Right lobe of liver (tissue), 6 donors: ENCODE results near the gene TMEM247. TPM values are rescaled to one million over a fixed set of nuclear protein-coding genes. Genes with fewer than 3 reads are reported as not detected.

ENCODE experiments used
- ATAC-seq, 4 donors: fragments of 200-7000 bp; cut with Tn5 transposase; one replicate each; pipeline ENCODE4 v1.9.1; 2020; ENCODE audit warnings: mild to moderate bottlenecking in 4 of 4, moderate library complexity in 4 of 4
- DNase-seq, 3 donors: peaks; one replicate each; pipeline ENCODE4 v3.0.0-alpha.2; 2020
- H3K27ac ChIP-seq, 3 donors: fragments of 200-600 bp; one replicate each; pipeline ENCODE4 v1.8.0; 2022
- H3K27me3 ChIP-seq, 2 donors: fragments of 200-600 bp; one replicate each; pipeline ENCODE4 v1.8.0; 2022
- H3K36me3 ChIP-seq, 4 donors: fragments of 200-600 bp; sonication (generic) in 1 of 4; one replicate each; pipeline versions ENCODE4 v1.5.1 to v1.8.0; 2017 to 2022; ENCODE audit warnings: control low read depth in 1 of 4
- H3K4me1 ChIP-seq, 4 donors: fragments of 200-600 bp; sonication (generic) in 1 of 4; one replicate each; pipeline versions ENCODE4 v1.5.1 to v1.8.0; 2017 to 2022; ENCODE audit warnings: control low read depth in 1 of 4
- H3K4me3 ChIP-seq, 3 donors: fragments of 200-600 bp; one replicate each; pipeline ENCODE4 v1.8.0; 2022
- H3K9me3 ChIP-seq, 4 donors: fragments of 200-600 bp; sonication (generic) in 1 of 4; one replicate each; pipeline versions ENCODE4 v1.5.1 to v1.8.0; 2017 to 2022; ENCODE audit warnings: control low read depth in 1 of 4
- POLR2A ChIP-seq: fragments of 450-650 bp; IDR thresholded peaks from one replicate; pipeline ENCODE4 v1.6.1; 2017; ENCODE audit warnings: antibody characterized with exemption, mild to moderate bottlenecking
- WGBS: methylation state at CpG from one replicate; pipeline ENCODE4 v1.1.6; 2018; ENCODE audit warnings: low coverage, low lambda C conversion rate; ENCODE audit not compliant: insufficient coverage; ENCODE audit errors: missing lambda C conversion rate; 5-methylcytosine and 5-hydroxymethylcytosine counted together
- intact Hi-C, 2 donors: fragments of 100-400 bp; cut with DNase I; formaldehyde crosslinking; loops; one replicate each; pipeline versions ENCODE4 v1.11.2 to v1.14.1; 2022
- total RNA-seq, 6 experiments: library from RNA; depleted of rRNA in 2 of 6; stranded (reverse); fragments of >200 nt in 2 of 6; fragmentation: NEBNext Ultra II Directional in 3 of 6; extraction: Animal tissue kit (Norgen Biotek cat#: 25700) in 3 of 6; gene quantifications; one replicate each; pipeline versions ENCODE4 v1.1.0 to v1.2.4, GENCODE V29; 2016 to 2023
- TF ChIP-seq, protein P1 (sequence below), 4 donors: fragments of 200-600 bp in 3 of 4; fragments of 450-650 bp in 1 of 4; IDR thresholded peaks; one replicate each; pipeline versions ENCODE4 v1.5.1 to v1.8.0; 2016 to 2022; ENCODE audit warnings: antibody characterized with exemption in 4 of 4, mild to moderate bottlenecking in 2 of 4
- donor health status: DM: no; HTN: yes; CAD: no.
- donor health status: DM: no; HTN: no; CAD: no.
- donor health status: DM: no; HTN: no; CAD: no.
- donor health status: DM: no; HTN: yes; CAD: no.
- donor health status: DM: no; HTN: yes; CAD: no.

TMEM247 gene
- total RNA-seq, 6 experiments from 2014 or later = not detected

DNA sequence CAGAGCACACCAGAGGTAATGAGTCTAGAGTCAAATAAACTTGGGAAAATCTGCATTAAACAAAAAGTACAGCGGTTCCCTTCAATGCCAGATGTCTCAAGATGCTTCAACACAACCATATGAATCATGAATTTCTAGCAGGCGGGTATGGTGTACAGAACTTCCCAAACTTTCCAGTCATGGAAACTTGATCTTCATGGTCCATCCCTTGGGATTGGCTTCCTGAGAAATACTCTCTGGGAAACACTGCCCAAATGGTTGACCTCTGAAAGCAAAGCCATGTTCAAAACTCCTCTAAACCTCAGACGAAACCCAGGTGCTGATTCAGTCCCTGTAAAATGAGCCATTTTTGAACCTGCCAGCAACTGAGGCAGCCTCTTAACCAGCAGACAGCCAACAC, 16.4 kb upstream of the TMEM247 start:
- Histone ChIP-seq H3K36me3 (no peaks in the 10 kb centered on the region), H3K27ac (no peak overlapping the region), H3K4me1 (peaks cover 0 to 3% (median 0%) of the 10 kb centered on the region in 4 donors), H3K27me3 (no peaks in the 10 kb centered on the region), H3K9me3 (no peaks in the 10 kb centered on the region), H3K4me3 (no peak overlapping the region)
- DNase-seq = no peak
- ATAC-seq = no peak
- intact Hi-C loops = no loop called here
- no peak for TF ChIP-seq POLR2A
- TF ChIP-seq, protein P1, sequence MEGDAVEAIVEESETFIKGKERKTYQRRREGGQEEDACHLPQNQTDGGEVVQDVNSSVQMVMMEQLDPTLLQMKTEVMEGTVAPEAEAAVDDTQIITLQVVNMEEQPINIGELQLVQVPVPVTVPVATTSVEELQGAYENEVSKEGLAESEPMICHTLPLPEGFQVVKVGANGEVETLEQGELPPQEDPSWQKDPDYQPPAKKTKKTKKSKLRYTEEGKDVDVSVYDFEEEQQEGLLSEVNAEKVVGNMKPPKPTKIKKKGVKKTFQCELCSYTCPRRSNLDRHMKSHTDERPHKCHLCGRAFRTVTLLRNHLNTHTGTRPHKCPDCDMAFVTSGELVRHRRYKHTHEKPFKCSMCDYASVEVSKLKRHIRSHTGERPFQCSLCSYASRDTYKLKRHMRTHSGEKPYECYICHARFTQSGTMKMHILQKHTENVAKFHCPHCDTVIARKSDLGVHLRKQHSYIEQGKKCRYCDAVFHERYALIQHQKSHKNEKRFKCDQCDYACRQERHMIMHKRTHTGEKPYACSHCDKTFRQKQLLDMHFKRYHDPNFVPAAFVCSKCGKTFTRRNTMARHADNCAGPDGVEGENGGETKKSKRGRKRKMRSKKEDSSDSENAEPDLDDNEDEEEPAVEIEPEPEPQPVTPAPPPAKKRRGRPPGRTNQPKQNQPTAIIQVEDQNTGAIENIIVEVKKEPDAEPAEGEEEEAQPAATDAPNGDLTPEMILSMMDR (IDR thresholded peaks at IDR 0.05) = no peak
- 94% methylated on average over 2 of the region's 3 CpGs for WGBS

DNA sequence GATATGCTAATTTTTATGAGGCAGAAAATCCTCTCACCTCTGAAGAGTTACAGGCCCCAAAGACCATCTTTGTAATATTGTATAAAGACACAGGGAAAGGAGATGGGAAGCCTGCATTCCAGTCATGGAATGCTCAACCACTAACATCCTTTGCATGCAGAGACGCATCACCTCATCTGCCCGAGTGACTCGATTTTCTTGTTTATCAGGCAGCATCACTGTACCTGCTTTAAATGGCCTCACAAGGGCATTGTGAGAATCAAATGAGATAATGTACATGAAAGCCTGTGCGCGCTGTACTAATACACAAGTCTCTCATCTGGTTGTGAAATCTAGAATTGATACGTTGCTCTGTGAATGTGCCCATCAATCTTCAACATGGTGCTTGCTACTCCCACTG, 10.2 kb upstream of the TMEM247 start:
- TF ChIP-seq, protein P1 (IDR thresholded peaks at IDR 0.05) = no peak
- TF ChIP-seq POLR2A = no peak
- Histone ChIP-seq H3K9me3 (no peaks in the 10 kb centered on the region), H3K4me3 (no peak overlapping the region), H3K27me3 (no peaks in the 10 kb centered on the region), H3K27ac (no peak overlapping the region), H3K36me3 (no peaks in the 10 kb centered on the region), H3K4me1 (no peaks in the 10 kb centered on the region)
- intact Hi-C loops = no loop called here
- ATAC-seq (no peak), DNase-seq (no peak)
- WGBS = 76% methylated on average over 6 of the region's 6 CpGs

DNA sequence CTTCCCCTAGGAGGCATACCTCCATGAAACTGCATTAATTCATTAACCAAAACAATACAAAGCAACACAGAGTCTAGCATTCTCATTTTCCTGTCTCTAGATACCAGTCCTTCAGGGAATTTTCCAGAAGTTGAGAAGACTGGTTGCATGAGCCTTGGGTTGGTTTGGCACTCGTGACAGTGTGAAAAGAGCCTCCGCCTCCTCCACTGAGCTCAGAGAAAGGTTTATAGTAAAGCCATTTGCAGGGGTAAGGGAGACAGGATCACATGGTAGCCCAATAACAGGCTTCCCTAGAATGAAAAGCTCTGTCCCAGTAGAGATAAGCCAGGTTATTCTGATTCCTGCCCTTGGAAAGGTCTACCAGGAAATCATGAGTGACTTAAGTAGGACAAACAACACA, 9.7 kb upstream of the TMEM247 start:
- H3K27me3 ChIP-seq = no peaks in the 10 kb centered on the region
- TF ChIP-seq, protein P1 (IDR thresholded peaks at IDR 0.05) = no peak
- TF ChIP-seq POLR2A = no peak
- H3K36me3 ChIP-seq = no peaks in the 10 kb centered on the region
- ATAC-seq (no peak), DNase-seq (no peak)
- H3K9me3 ChIP-seq = no peaks in the 10 kb centered on the region
- intact Hi-C loops = no loop called here
- H3K27ac ChIP-seq = no peak overlapping the region
- WGBS = 69% methylated on average over 2 of the region's 2 CpGs
- no peaks in the 10 kb centered on the region for H3K4me1 ChIP-seq
- H3K4me3 ChIP-seq = no peak overlapping the region

DNA sequence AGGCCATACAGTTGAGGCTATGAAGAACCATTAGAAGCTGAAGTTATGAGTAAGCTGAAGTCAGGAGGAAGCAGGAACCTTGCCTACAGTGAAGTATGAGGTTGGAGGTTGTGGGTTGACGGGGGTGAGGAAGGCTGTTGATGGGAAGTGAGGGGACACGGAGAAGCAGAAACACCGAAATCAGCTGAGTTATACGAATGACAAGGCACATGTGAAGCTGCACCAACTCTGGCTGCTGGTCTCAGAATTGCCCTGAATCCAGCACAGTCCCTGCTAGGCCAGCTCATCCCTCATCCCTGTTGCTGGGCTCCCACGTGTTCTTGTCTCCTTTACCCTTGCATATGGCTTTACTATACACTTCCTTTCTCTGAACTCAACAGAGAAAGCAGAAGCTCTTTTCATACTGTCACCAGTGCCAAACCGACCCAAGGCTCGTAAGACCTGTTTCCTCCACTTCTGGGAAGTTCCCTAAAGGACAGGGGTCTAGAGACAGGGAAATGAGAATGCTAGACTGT, 9.2 kb upstream of the TMEM247 start:
- WGBS = 57% methylated on average over 7 of the region's 7 CpGs
- ATAC-seq (peak; percentile 49 to 77 (median 65)), DNase-seq (no peak)
- H3K27ac ChIP-seq = no peak overlapping the region
- H3K27me3 ChIP-seq = no peaks in the 10 kb centered on the region
- intact Hi-C loops = no loop called here
- no peaks in the 10 kb centered on the region for H3K9me3 ChIP-seq
- no peaks in the 10 kb centered on the region for H3K36me3 ChIP-seq
- no peaks in the 10 kb centered on the region for H3K4me1 ChIP-seq
- no peak overlapping the region for H3K4me3 ChIP-seq
- TF ChIP-seq, protein P1 (IDR thresholded peaks at IDR 0.05) = no peak
- TF ChIP-seq POLR2A = no peak
